C4-2B (cell line): ENCODE data around the gene ADGRV1.

Experiments used
- CTCF ChIP-seq: fragments of 450-650 bp; conservative IDR thresholded peaks from 2 replicates; pipeline ENCODE4 v1.5.1; 2017; ENCODE audit warnings: mild to moderate bottlenecking
- ZFX ChIP-seq: fragments of 450-650 bp; IDR thresholded peaks from 2 replicates; pipeline ENCODE4 v1.6.1; 2017

DNA sequence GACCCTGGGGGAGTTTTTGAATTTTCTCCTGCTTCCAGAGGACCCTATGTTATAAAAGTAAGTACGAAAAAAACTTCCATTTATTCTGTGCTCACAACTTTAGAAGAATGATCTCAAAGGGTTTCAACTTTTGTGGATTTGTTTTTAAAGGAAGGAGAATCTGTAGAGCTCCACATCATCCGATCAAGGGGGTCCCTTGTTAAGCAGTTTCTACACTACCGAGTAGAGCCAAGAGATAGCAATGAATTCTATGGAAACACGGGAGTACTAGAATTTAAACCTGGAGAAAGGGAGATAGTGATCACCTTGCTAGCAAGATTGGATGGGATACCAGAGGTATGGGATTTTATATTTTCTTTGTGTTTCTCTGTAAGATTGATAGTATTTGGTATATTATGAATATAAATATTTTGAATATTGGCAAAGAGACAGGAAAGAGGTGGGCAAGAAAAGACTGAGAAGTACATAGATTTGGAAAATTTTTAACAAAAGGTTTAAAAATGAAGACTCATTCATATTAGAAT, 84.2 kb downstream of the ADGRV1 start:
- no peak for TF ChIP-seq CTCF
- TF ChIP-seq ZFX = no peak
